Fibroblast of villous mesenchyme (primary cell): ENCODE data around the gene STIM1. TPM values are rescaled to one million over a fixed set of nuclear protein-coding genes. Genes with fewer than 3 reads are reported as not detected.
A peak's percentile ranks its signal among the peaks of the same experiment; 100 is the strongest.

Experiments used
- DNase-seq: peaks from one replicate; pipeline ENCODE4 v3.0.0-alpha.2; 2010; ENCODE audit warnings: low read depth
- H3K4me3 ChIP-seq: 2 replicates; pipeline ENCODE4 v1.5.1; 2011; ENCODE audit warnings: low read depth, mild to moderate bottlenecking, low read length
- CTCF ChIP-seq: IDR thresholded peaks from 2 replicates; pipeline ENCODE4 v1.5.1; 2012; ENCODE audit warnings: low read depth, mild to moderate bottlenecking, low read length; ENCODE audit not compliant: insufficient read depth
- total RNA-seq: library from RNA; depleted of rRNA; stranded (reverse); fragments of >200 nt; gene quantifications from 2 replicates; pipeline ENCODE4 v1.2.3, GENCODE V29; 2012

STIM1 gene
- total RNA-seq, 1 donor, result 36.7 TPM

DNA sequence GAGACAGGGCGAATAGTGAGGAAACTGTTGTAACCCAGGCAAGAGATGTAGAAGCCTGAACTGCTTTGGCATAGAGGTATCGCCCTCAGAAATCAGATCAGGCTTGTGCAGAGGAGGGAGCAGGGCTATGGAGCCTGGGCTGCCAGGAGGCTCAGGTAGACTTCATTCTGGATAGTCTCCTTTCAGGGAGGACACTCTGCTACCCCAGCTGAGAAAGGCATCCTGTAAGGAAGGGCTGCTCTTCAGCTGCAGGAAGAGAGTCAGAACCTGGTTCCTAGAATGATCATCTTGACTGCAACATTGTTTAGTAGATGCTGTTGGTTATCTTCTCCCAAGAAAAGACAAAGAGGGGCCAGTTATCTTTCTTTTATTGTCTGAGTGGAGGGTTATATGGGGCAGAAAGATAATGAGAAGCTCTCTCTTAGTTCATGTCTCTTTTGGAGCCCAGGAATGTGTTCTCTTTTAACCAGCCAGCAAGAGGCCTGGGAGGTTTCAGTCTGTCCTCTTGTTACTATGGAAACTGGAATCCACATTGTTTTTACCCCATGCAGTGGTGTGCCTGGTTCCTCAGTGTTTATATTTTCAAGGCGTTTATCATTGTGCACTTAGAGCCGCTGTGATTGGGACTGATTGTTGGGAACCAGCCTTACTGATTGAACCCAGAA lies 95.7 kb downstream of the STIM1 start:
- TF ChIP-seq CTCF, result no peak
- peak; percentile 77 for DNase-seq
- H3K4me3 ChIP-seq, result no peak overlapping the region

DNA sequence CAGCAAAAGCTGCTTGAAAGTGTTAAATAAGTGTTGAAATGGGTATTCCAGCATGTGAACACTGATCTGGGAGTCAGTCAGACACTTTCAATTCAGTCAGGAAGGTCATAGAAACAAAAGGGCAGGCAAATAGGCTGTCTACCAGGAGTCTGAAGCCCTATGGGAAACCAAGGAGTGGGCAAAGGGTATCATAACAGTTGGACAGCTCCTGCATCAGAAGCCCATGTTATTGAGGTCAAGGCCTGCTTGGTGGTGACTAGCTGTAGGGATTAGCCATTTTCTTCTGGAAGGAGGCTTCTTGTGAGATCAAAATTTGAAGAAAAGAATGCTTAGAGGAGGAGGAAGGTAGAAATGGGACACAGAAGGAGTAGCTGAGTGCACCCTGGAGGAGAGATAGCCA lies 97.3 kb downstream of the STIM1 start:
- TF ChIP-seq CTCF, result no peak
- no peak for DNase-seq
- H3K4me3 ChIP-seq, result no peak overlapping the region

- no peak overlapping the region for H3K4me3 ChIP-seq
- no peak for TF ChIP-seq CTCF
- no peak for DNase-seq
Observed at GRCh38 chr11:3953327-3953726, 97.9 kb downstream of the STIM1 start.

GRCh38 chr11:3954448-3955298 lies 99.2 kb downstream of the STIM1 start:
- H3K4me3 ChIP-seq, result no peak overlapping the region
- TF ChIP-seq CTCF, result no peak
- no peak for DNase-seq

DNA sequence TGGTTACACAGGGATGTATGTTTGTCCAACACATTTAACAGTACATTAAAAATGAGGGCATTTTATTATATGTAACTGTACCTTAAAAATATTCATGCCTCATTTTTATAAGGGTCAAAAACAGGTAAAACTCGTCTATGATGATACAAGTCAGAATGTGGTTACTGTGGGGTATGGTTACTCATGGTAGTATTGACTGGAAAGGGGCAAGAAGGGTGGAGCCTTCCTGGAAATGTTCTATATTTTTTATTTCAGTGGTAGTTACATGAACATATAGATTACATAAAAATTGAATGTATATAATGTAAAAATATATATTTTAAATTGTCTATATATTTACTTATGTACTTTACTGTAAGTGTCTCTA lies 99.8 kb downstream of the STIM1 start:
- H3K4me3 ChIP-seq, result no peak overlapping the region
- TF ChIP-seq CTCF, result no peak
- no peak for DNase-seq

DNA sequence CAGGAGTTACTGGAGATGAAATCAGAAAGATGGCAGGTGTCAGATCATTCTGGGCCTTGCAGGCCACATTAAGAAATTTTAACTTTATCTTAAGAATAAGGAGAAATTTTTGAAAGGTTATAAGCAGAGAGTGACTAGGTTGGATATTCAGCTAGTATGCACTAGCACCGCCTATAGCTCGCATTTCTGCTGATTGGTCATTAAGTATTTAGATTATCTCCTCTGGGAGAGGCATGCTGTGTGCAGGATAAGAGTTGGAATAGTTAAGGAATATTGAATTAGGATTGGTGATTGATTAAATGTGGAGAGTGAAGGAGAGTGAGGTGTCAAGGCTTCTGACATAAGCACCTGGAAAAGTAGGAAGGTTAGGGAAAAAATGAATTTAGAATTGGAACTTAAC lies 100.6 kb downstream of the STIM1 start:
- no peak for TF ChIP-seq CTCF
- no peak overlapping the region for H3K4me3 ChIP-seq
- no peak for DNase-seq
